HG03064 (cell line): ENCODE data around the gene DRC7.
"Not testable (repeated sequence)": the region's sequence is repeated elsewhere in the genome, so short reads cannot be mapped to it uniquely, and the experiment has no call there.

Experiments
- ATAC-seq: cut with Tn5 transposase; IDR thresholded peaks from one replicate; pipeline ENCODE4 v1.9.1; 2021; ENCODE audit warnings: low read depth; ENCODE audit not compliant: unreplicated experiment

DRC7 gene

GRCh38 chr16:57730771-57731730, 36.4 kb downstream of the DRC7 start:
- ATAC-seq, result no peak

- ATAC-seq, result no peak
These were observed 37.4 kb downstream of the DRC7 start for GRCh38 chr16:57732037-57732436.

- ATAC-seq, result no peak
These were observed 38.1 kb downstream of the DRC7 start for GRCh38 chr16:57732714-57733113.

GRCh38 chr16:57734308-57734924, 39.8 kb downstream of the DRC7 start:
- no peak for ATAC-seq

GRCh38 chr16:57734925-57735754, 40.5 kb downstream of the DRC7 start:
- ATAC-seq, result peak; percentile 88

GRCh38 chr16:57735755-57736418, 41.3 kb downstream of the DRC7 start, which contains the start of gene KATNB1:
Gene KATNB1 (plus strand): TSS chr16:57735770. CDS start chr16:57737244, 1,474 bp downstream.
- ATAC-seq, result no peak

GRCh38 chr16:57736419-57737351, 42.1 kb downstream of the DRC7 start:
- ATAC-seq, result no peak

GRCh38 chr16:57738844-57739243, 44.2 kb downstream of the DRC7 start:
- ATAC-seq, result no peak

GRCh38 chr16:57739756-57740422, 45.3 kb downstream of the DRC7 start:
- no peak for ATAC-seq

GRCh38 chr16:57740423-57741071, 45.9 kb downstream of the DRC7 start:
- no peak for ATAC-seq

- no peak for ATAC-seq
These were observed 47.1 kb downstream of the DRC7 start for GRCh38 chr16:57741660-57742191.

- no peak for ATAC-seq
These were observed 47.9 kb downstream of the DRC7 start for GRCh38 chr16:57742543-57742942.

- ATAC-seq, result no peak
These were observed 48.9 kb downstream of the DRC7 start for GRCh38 chr16:57743458-57743857.

GRCh38 chr16:57743886-57744641, 49.5 kb downstream of the DRC7 start:
- no peak for ATAC-seq

GRCh38 chr16:57744642-57744903, 50.0 kb downstream of the DRC7 start:
- ATAC-seq, result no peak

GRCh38 chr16:57745768-57746167, 51.2 kb downstream of the DRC7 start:
- no peak for ATAC-seq

GRCh38 chr16:57746316-57746715, 51.7 kb downstream of the DRC7 start:
- not testable (repeated sequence) for ATAC-seq

- no peak for ATAC-seq
These were observed 52.5 kb downstream of the DRC7 start for GRCh38 chr16:57747091-57747490.
